Neural crest cell (in vitro differentiated cells): ENCODE data around the gene UBE2S. TPM values are rescaled to one million over a fixed set of nuclear protein-coding genes. Genes with fewer than 3 reads are reported as not detected.

Experiments used
- DNase-seq: peaks from one replicate; pipeline ENCODE4 v3.0.0; 2021; ENCODE audit warnings: low read depth, mixed read lengths, low spot score
- H3K27ac Mint-ChIP-seq: one replicate; pipeline ENCODE4 v1.8.0; 2021; ENCODE audit warnings: mild to moderate bottlenecking, mixed read lengths; ENCODE audit not compliant: unreplicated experiment
- H3K27me3 Mint-ChIP-seq: 2 replicates; pipeline ENCODE4 v1.8.0; 2021; ENCODE audit warnings: low read depth, mild to moderate bottlenecking, mixed read lengths
- H3K36me3 Mint-ChIP-seq: 2 replicates; pipeline ENCODE4 v1.8.0; 2021; ENCODE audit warnings: low read depth, mild to moderate bottlenecking, mixed read lengths
- H3K4me1 Mint-ChIP-seq: 2 replicates; pipeline ENCODE4 v1.8.0; 2021; ENCODE audit warnings: mixed read lengths
- H3K4me3 Mint-ChIP-seq: one replicate; pipeline ENCODE4 v1.8.0; 2021; ENCODE audit warnings: mild to moderate bottlenecking, mixed read lengths
- H3K9me3 Mint-ChIP-seq: 2 replicates; pipeline ENCODE4 v1.8.0; 2021; ENCODE audit warnings: mixed read lengths
- CTCF ChIP-seq: fragments of 200-600 bp; sonication (generic); conservative IDR thresholded peaks from 2 replicates; pipeline ENCODE4 v1.5.0; 2021; ENCODE audit warnings: antibody characterized with exemption, mild to moderate bottlenecking
- total RNA-seq: library from RNA; stranded (reverse); gene quantifications from 2 replicates; pipeline ENCODE4 v1.2.1, GENCODE V29; 2021

The UBE2S gene
- total RNA-seq, 1 donor from 2014 or later: 243 TPM

GRCh38 chr19:55447421-55448174 lies 40.0 kb upstream of the UBE2S start:
- no peak for TF ChIP-seq CTCF
- Mint-ChIP-seq H3K27me3 (peaks cover 58% of the 10 kb centered on the region), H3K9me3 (no peaks in the 10 kb centered on the region), H3K4me1 (no peaks in the 10 kb centered on the region), H3K4me3 (no peak overlapping the region), H3K36me3 (no peaks in the 10 kb centered on the region), H3K27ac (no peak overlapping the region)
- DNase-seq: no peak

- H3K4me3 Mint-ChIP-seq: no peak overlapping the region
- no peak for TF ChIP-seq CTCF
- peaks cover 62% of the 10 kb centered on the region for H3K27me3 Mint-ChIP-seq
These were observed 38.5 kb upstream of the UBE2S start for GRCh38 chr19:55446060-55446459.

GRCh38 chr19:55444646-55445045 lies 37.1 kb upstream of the UBE2S start:
- H3K9me3 Mint-ChIP-seq: no peaks in the 10 kb centered on the region
- H3K4me1 Mint-ChIP-seq: peaks cover 10% of the 10 kb centered on the region
- H3K4me3 Mint-ChIP-seq: no peak overlapping the region
- H3K36me3 Mint-ChIP-seq: peaks cover 4% of the 10 kb centered on the region
- H3K27ac Mint-ChIP-seq: no peak overlapping the region
- peaks cover 68% of the 10 kb centered on the region for H3K27me3 Mint-ChIP-seq
- DNase-seq: no peak
- no peak for TF ChIP-seq CTCF

More at GRCh38 chr19:55446060-55446459, 38.5 kb upstream of the UBE2S start:
- H3K27ac Mint-ChIP-seq: no peak overlapping the region
- H3K9me3 Mint-ChIP-seq: no peaks in the 10 kb centered on the region
- peaks cover under 1% of the 10 kb centered on the region for H3K36me3 Mint-ChIP-seq
- peaks cover 6% of the 10 kb centered on the region for H3K4me1 Mint-ChIP-seq
- DNase-seq: no peak

GRCh38 chr19:55443824-55444480 lies 36.4 kb upstream of the UBE2S start:
- Mint-ChIP-seq H3K4me3 (no peak overlapping the region), H3K4me1 (peaks cover 10% of the 10 kb centered on the region), H3K36me3 (peaks cover 4% of the 10 kb centered on the region), H3K9me3 (no peaks in the 10 kb centered on the region), H3K27ac (no peak overlapping the region), H3K27me3 (peaks cover 75% of the 10 kb centered on the region)
- DNase-seq: no peak
- TF ChIP-seq CTCF: no peak

- DNase-seq: no peak
- Mint-ChIP-seq H3K4me3 (no peak within 1 kb of the TSS), H3K27ac (no peak within 1 kb of the TSS), H3K4me1 (peaks cover 10% of the 10 kb centered on the region), H3K36me3 (peaks cover 4% of the 10 kb centered on the region), H3K9me3 (no peaks in the 10 kb centered on the region), H3K27me3 (peaks cover 82% of the 10 kb centered on the region)
- no peak for TF ChIP-seq CTCF
These were observed 35.6 kb upstream of the UBE2S start, which contains the start of gene SHISA7 for GRCh38 chr19:55443045-55443823. Gene SHISA7 (minus strand): TSS chr19:55443300. CDS start chr19:55442863, 437 bp downstream.
